ENCODE data around the gene TANK.

DNA sequence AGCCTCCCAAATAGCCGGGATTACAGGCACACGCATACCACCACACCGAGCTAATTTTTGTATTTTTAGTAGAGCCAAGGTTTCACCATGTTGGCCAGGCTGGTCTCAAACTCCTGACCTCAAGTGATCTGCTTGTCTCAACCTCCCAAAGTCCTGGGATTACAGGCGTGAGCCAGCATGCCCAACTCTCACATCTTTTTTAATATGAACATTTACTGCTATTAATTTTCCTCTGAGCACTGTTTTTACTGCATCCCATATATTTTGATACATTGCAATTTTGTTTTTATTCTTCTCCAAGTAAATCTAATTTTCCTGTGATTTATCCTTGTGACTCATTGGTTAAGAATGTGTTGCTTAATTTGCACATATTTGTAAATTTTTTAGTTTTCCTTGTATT, 9.5 kb upstream of the TANK start:
- TF ChIP-seq SKI (IDR thresholded peaks at IDR 0.05; ENCODE audit: partially characterized antibody): no peak
- TF ChIP-seq ZNF224 (CRISPR knock-in tag; IDR thresholded peaks at IDR 0.05): no peak
- TF ChIP-seq POLR2AphosphoS5 (IDR thresholded peaks at IDR 0.05; ENCODE audit: low read depth, low read length): no peak
- TF ChIP-seq, protein P1, sequence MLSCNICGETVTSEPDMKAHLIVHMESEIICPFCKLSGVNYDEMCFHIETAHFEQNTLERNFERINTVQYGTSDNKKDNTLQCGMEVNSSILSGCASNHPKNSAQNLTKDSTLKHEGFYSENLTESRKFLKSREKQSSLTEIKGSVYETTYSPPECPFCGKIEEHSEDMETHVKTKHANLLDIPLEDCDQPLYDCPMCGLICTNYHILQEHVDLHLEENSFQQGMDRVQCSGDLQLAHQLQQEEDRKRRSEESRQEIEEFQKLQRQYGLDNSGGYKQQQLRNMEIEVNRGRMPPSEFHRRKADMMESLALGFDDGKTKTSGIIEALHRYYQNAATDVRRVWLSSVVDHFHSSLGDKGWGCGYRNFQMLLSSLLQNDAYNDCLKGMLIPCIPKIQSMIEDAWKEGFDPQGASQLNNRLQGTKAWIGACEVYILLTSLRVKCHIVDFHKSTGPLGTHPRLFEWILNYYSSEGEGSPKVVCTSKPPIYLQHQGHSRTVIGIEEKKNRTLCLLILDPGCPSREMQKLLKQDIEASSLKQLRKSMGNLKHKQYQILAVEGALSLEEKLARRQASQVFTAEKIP (CRISPR knock-in tag; IDR thresholded peaks at IDR 0.05; ENCODE audit: borderline replicate concordance): no peak
- TF ChIP-seq FOXM1 (CRISPR knock-in tag; IDR thresholded peaks at IDR 0.05): no peak
- no peak for TF ChIP-seq MTA1 (CRISPR knock-in tag; IDR thresholded peaks at IDR 0.05; ENCODE audit: borderline replicate concordance)

All from HepG2 (cell line).